MG63 (cell line): ENCODE results near the gene APPL2. TPM values are rescaled to one million over a fixed set of nuclear protein-coding genes. Genes with fewer than 3 reads are reported as not detected.

Experiments
- DNase-seq: peaks from one replicate; pipeline ENCODE4 v3.0.0-alpha.2; 2020
- H3K27me3 ChIP-seq: fragments of 250-450 bp; sonication (Bioruptor Pico); 2 replicates; pipeline ENCODE4 v1.5.1; 2020; ENCODE audit warnings: mild to moderate bottlenecking, moderate library complexity
- H3K36me3 ChIP-seq: fragments of 250-450 bp; sonication (Bioruptor Pico); 2 replicates; pipeline ENCODE4 v1.5.1; 2020; ENCODE audit warnings: mild to moderate bottlenecking, moderate library complexity
- H3K4me3 ChIP-seq: fragments of 250-450 bp; sonication (Bioruptor Pico); 2 replicates; pipeline ENCODE4 v1.5.1; 2020; ENCODE audit warnings: mild to moderate bottlenecking, moderate library complexity
- H3K9me3 ChIP-seq: fragments of 250-450 bp; sonication (Bioruptor Pico); 2 replicates; pipeline ENCODE4 v1.5.1; 2020; ENCODE audit warnings: mild to moderate bottlenecking, moderate library complexity
- total RNA-seq: library from RNA; depleted of rRNA; stranded (reverse); fragments of >200 nt; shearing (Covaris generic); gene quantifications from 2 replicates; pipeline ENCODE4 v1.2.3, GENCODE V29; 2014; ENCODE audit warnings: low replicate concordance

The APPL2 gene
- total RNA-seq, 1 experiment from 2014 or later: 30.1 TPM

GRCh38 chr12:105233041-105233905 is 2.7 kb downstream of the APPL2 start:
- Histone ChIP-seq H3K27me3 (no peaks in the 10 kb centered on the region), H3K4me3 (no peak overlapping the region), H3K36me3 (peaks cover 26% of the 10 kb centered on the region), H3K9me3 (no peaks in the 10 kb centered on the region)
- DNase-seq: no peak

GRCh38 chr12:105231396-105231795 is 4.6 kb downstream of the APPL2 start:
- Histone ChIP-seq H3K4me3 (no peak overlapping the region), H3K27me3 (no peaks in the 10 kb centered on the region), H3K9me3 (no peaks in the 10 kb centered on the region), H3K36me3 (peaks cover 37% of the 10 kb centered on the region)
- DNase-seq: no peak

- Histone ChIP-seq H3K27me3 (no peaks in the 10 kb centered on the region), H3K36me3 (peaks cover 43% of the 10 kb centered on the region), H3K9me3 (no peaks in the 10 kb centered on the region), H3K4me3 (no peak overlapping the region)
- no peak for DNase-seq
Observed at GRCh38 chr12:105229371-105229770, 6.6 kb downstream of the APPL2 start.

GRCh38 chr12:105228966-105229365 is 7.0 kb downstream of the APPL2 start:
- H3K27me3 ChIP-seq: no peaks in the 10 kb centered on the region
- no peaks in the 10 kb centered on the region for H3K9me3 ChIP-seq
- peaks cover 44% of the 10 kb centered on the region for H3K36me3 ChIP-seq
- no peak for DNase-seq
- no peak overlapping the region for H3K4me3 ChIP-seq

- DNase-seq: no peak
- H3K36me3 ChIP-seq: peaks cover 48% of the 10 kb centered on the region
- H3K9me3 ChIP-seq: no peaks in the 10 kb centered on the region
- no peak overlapping the region for H3K4me3 ChIP-seq
- H3K27me3 ChIP-seq: no peaks in the 10 kb centered on the region
Observed at GRCh38 chr12:105228494-105228893, 7.5 kb downstream of the APPL2 start.

- DNase-seq: no peak
- Histone ChIP-seq H3K4me3 (no peak overlapping the region), H3K27me3 (no peaks in the 10 kb centered on the region), H3K9me3 (no peaks in the 10 kb centered on the region), H3K36me3 (peaks cover 44% of the 10 kb centered on the region)
Observed at GRCh38 chr12:105227879-105228278, 8.1 kb downstream of the APPL2 start.

- Histone ChIP-seq H3K27me3 (no peaks in the 10 kb centered on the region), H3K4me3 (no peak overlapping the region), H3K9me3 (no peaks in the 10 kb centered on the region), H3K36me3 (peaks cover 53% of the 10 kb centered on the region)
- DNase-seq: peak; percentile 91
Observed at GRCh38 chr12:105226219-105226618, 9.8 kb downstream of the APPL2 start.

GRCh38 chr12:105225505-105226015 is 10.4 kb downstream of the APPL2 start:
- DNase-seq: no peak
- Histone ChIP-seq H3K4me3 (no peak overlapping the region), H3K27me3 (no peaks in the 10 kb centered on the region), H3K36me3 (peaks cover 52% of the 10 kb centered on the region), H3K9me3 (no peaks in the 10 kb centered on the region)

- no peak for DNase-seq
- no peaks in the 10 kb centered on the region for H3K9me3 ChIP-seq
- H3K36me3 ChIP-seq: peaks cover 52% of the 10 kb centered on the region
- no peak overlapping the region for H3K4me3 ChIP-seq
- H3K27me3 ChIP-seq: no peaks in the 10 kb centered on the region
Observed at GRCh38 chr12:105224399-105224798, 11.6 kb downstream of the APPL2 start.

GRCh38 chr12:105223884-105224283 is 12.1 kb downstream of the APPL2 start:
- H3K9me3 ChIP-seq: no peaks in the 10 kb centered on the region
- H3K36me3 ChIP-seq: peaks cover 53% of the 10 kb centered on the region
- no peak overlapping the region for H3K4me3 ChIP-seq
- no peaks in the 10 kb centered on the region for H3K27me3 ChIP-seq
- DNase-seq: no peak

GRCh38 chr12:105223352-105223845 is 12.6 kb downstream of the APPL2 start:
- Histone ChIP-seq H3K9me3 (no peaks in the 10 kb centered on the region), H3K27me3 (no peaks in the 10 kb centered on the region), H3K4me3 (no peak overlapping the region), H3K36me3 (peaks cover 48% of the 10 kb centered on the region)
- no peak for DNase-seq

- H3K36me3 ChIP-seq: peaks cover 42% of the 10 kb centered on the region
- no peak for DNase-seq
Observed at GRCh38 chr12:105222726-105223351, 13.1 kb downstream of the APPL2 start.

GRCh38 chr12:105222284-105222655 is 13.7 kb downstream of the APPL2 start:
- H3K36me3 ChIP-seq: peaks cover 42% of the 10 kb centered on the region
- H3K4me3 ChIP-seq: no peak overlapping the region
- DNase-seq: no peak

More at GRCh38 chr12:105222726-105223351, 13.1 kb downstream of the APPL2 start:
- Histone ChIP-seq H3K9me3 (no peaks in the 10 kb centered on the region), H3K4me3 (no peak overlapping the region), H3K27me3 (no peaks in the 10 kb centered on the region)

GRCh38 chr12:105221583-105222283 is 14.2 kb downstream of the APPL2 start:
- no peak for DNase-seq
- Histone ChIP-seq H3K4me3 (no peak overlapping the region), H3K36me3 (peaks cover 45% of the 10 kb centered on the region), H3K9me3 (no peaks in the 10 kb centered on the region), H3K27me3 (no peaks in the 10 kb centered on the region)

More at GRCh38 chr12:105222284-105222655, 13.7 kb downstream of the APPL2 start:
- H3K9me3 ChIP-seq: no peaks in the 10 kb centered on the region
- H3K27me3 ChIP-seq: no peaks in the 10 kb centered on the region

GRCh38 chr12:105220929-105221290 is 15.1 kb downstream of the APPL2 start:
- DNase-seq: no peak
- Histone ChIP-seq H3K27me3 (no peaks in the 10 kb centered on the region), H3K4me3 (no peak overlapping the region), H3K9me3 (no peaks in the 10 kb centered on the region), H3K36me3 (peaks cover 51% of the 10 kb centered on the region)

- no peak for DNase-seq
- Histone ChIP-seq H3K36me3 (peaks cover 57% of the 10 kb centered on the region), H3K27me3 (no peaks in the 10 kb centered on the region), H3K4me3 (no peak overlapping the region), H3K9me3 (no peaks in the 10 kb centered on the region)
Observed at GRCh38 chr12:105220150-105220928, 15.6 kb downstream of the APPL2 start.
